WTC11 (cell line): ENCODE results near the gene CHPF. TPM values are rescaled to one million over a fixed set of nuclear protein-coding genes. Genes with fewer than 3 reads are reported as not detected.

Experiments used
- ATAC-seq: fragments of 200-7000 bp; cut with Tn5 transposase; 2 replicates; pipeline ENCODE4 v1.10.0; 2021; ENCODE audit warnings: mild to moderate bottlenecking, moderate library complexity
- CTCF ChIA-PET: fragments of 300-600 bp; sonication (Branson Sonifier 250); formaldehyde crosslinking; loops from one replicate; lab custom pipeline; 2021; ENCODE audit warnings: antibody characterized with exemption; lab: Charles Lee
- POLR2A ChIA-PET: fragments of 350-600 bp; sonication (Branson Sonifier 250); formaldehyde crosslinking; loops from one replicate; lab custom pipeline; 2021; ENCODE audit warnings: antibody characterized with exemption; lab: Charles Lee
- DNase-seq: peaks from one replicate; pipeline ENCODE4 v3.0.0; 2021; ENCODE audit warnings: low spot score
- H3K27ac Mint-ChIP-seq: 2 replicates; pipeline ENCODE4 v1.8.0; 2021; ENCODE audit warnings: mixed read lengths
- H3K27me3 Mint-ChIP-seq: 2 replicates; pipeline ENCODE4 v1.8.0; 2021; ENCODE audit warnings: low read depth, mild to moderate bottlenecking, moderate library complexity, mixed read lengths
- H3K36me3 Mint-ChIP-seq: 2 replicates; pipeline ENCODE4 v1.8.0; 2021; ENCODE audit warnings: mixed read lengths
- H3K4me1 Mint-ChIP-seq: 2 replicates; pipeline ENCODE4 v1.8.0; 2022; ENCODE audit warnings: mixed read lengths
- H3K4me3 Mint-ChIP-seq: 2 replicates; pipeline ENCODE4 v1.8.0; 2021; ENCODE audit warnings: mild to moderate bottlenecking, moderate library complexity, mixed read lengths
- H3K9me3 Mint-ChIP-seq: 2 replicates; pipeline ENCODE4 v1.8.0; 2021; ENCODE audit warnings: mixed read lengths
- ATF1 ChIP-seq: sonication (generic); formaldehyde crosslinking; IDR thresholded peaks from 2 replicates; pipeline ENCODE4 v1.8.1; 2023; ENCODE audit warnings: mild to moderate bottlenecking, moderate library complexity, missing genetic modification reagents
- CTCF ChIP-seq: fragments of 200-600 bp; IDR thresholded peaks from 2 replicates; pipeline ENCODE4 v1.8.0; 2022; ENCODE audit warnings: antibody characterized with exemption
- E2F1 ChIP-seq: sonication (generic); formaldehyde crosslinking; IDR thresholded peaks from 2 replicates; pipeline ENCODE4 v1.8.0; 2022; ENCODE audit warnings: mild to moderate bottlenecking, missing genetic modification reagents
- JAZF1 ChIP-seq: fragments of 250-450 bp; sonication (Bioruptor Pico); IDR thresholded peaks from 2 replicates; pipeline ENCODE4 v1.9.0; 2021; ENCODE audit warnings: moderate library complexity, mild to moderate bottlenecking, inconsistent platforms
- KAT7 ChIP-seq: sonication (generic); formaldehyde crosslinking; IDR thresholded peaks from 2 replicates; pipeline ENCODE4 v1.8.1; 2023; ENCODE audit warnings: missing genetic modification reagents, mild to moderate bottlenecking, borderline replicate concordance
- MXD4 ChIP-seq: fragments of 250-450 bp; sonication (Bioruptor Pico); IDR thresholded peaks from 2 replicates; pipeline ENCODE4 v1.8.0; 2021; ENCODE audit warnings: mild to moderate bottlenecking, moderate library complexity, borderline replicate concordance
- MYBL2 ChIP-seq: sonication (generic); formaldehyde crosslinking; IDR thresholded peaks from 2 replicates; pipeline ENCODE4 v1.8.1; 2023; ENCODE audit warnings: mild to moderate bottlenecking, moderate library complexity, missing genetic modification reagents
- OVOL2 ChIP-seq: fragments of 250-450 bp; sonication (Bioruptor Pico); IDR thresholded peaks from 2 replicates; pipeline ENCODE4 v1.9.0; 2021; ENCODE audit warnings: mild to moderate bottlenecking, borderline replicate concordance
- RORB ChIP-seq: fragments of 250-450 bp; sonication (Bioruptor Pico); IDR thresholded peaks from 2 replicates; pipeline ENCODE4 v1.9.0; 2021; ENCODE audit warnings: mild to moderate bottlenecking
- SP1 ChIP-seq: sonication (generic); formaldehyde crosslinking; conservative IDR thresholded peaks from 2 replicates; pipeline ENCODE4 v1.8.1; 2022; ENCODE audit warnings: missing genetic modification reagents
- ZNF121 ChIP-seq: sonication (generic); formaldehyde crosslinking; IDR thresholded peaks from 2 replicates; pipeline ENCODE4 v1.8.0; 2023; ENCODE audit warnings: missing genetic modification reagents
- ZNF281 ChIP-seq: sonication (generic); formaldehyde crosslinking; IDR thresholded peaks from 2 replicates; pipeline ENCODE4 v1.8.0; 2023; ENCODE audit warnings: mild to moderate bottlenecking, missing genetic modification reagents
- ZNF396 ChIP-seq: fragments of 250-450 bp; sonication (Bioruptor Pico); IDR thresholded peaks from 2 replicates; pipeline ENCODE4 v1.8.0; 2021; ENCODE audit warnings: mild to moderate bottlenecking, moderate library complexity, borderline replicate concordance
- ZNF532 ChIP-seq: fragments of 250-450 bp; sonication (Bioruptor Pico); IDR thresholded peaks from 2 replicates; pipeline ENCODE4 v1.9.0; 2021; ENCODE audit warnings: mild to moderate bottlenecking, borderline replicate concordance
- total RNA-seq: library from RNA; stranded (reverse); gene quantifications from 3 replicates; pipeline ENCODE4 v1.2.3, GENCODE V29; 2021
- TF ChIP-seq, protein P1 (sequence below): sonication (generic); formaldehyde crosslinking; IDR thresholded peaks from 2 replicates; pipeline ENCODE4 v1.8.1; 2022; ENCODE audit warnings: low read depth, mild to moderate bottlenecking, moderate library complexity, missing genetic modification reagents, borderline replicate concordance
- TF ChIP-seq, protein P2 (sequence below): sonication (generic); formaldehyde crosslinking; IDR thresholded peaks from 2 replicates; pipeline ENCODE4 v1.8.1; 2023; ENCODE audit warnings: mild to moderate bottlenecking, missing genetic modification reagents, moderate library complexity

Gene CHPF
- total RNA-seq, 1 experiment from 2014 or later, result 97.0 TPM

- ChIA-PET POLR2A (no interaction called here), CTCF (no interaction called here)
- no peak for TF ChIP-seq ZNF396 (CRISPR knock-in tag)
- TF ChIP-seq JAZF1 (CRISPR knock-in tag), result no peak
- TF ChIP-seq MYBL2 (CRISPR knock-in tag), result no peak
- TF ChIP-seq CTCF, result no peak
- no peak for TF ChIP-seq OVOL2
- TF ChIP-seq RORB (CRISPR knock-in tag), result no peak
- TF ChIP-seq, protein P1, sequence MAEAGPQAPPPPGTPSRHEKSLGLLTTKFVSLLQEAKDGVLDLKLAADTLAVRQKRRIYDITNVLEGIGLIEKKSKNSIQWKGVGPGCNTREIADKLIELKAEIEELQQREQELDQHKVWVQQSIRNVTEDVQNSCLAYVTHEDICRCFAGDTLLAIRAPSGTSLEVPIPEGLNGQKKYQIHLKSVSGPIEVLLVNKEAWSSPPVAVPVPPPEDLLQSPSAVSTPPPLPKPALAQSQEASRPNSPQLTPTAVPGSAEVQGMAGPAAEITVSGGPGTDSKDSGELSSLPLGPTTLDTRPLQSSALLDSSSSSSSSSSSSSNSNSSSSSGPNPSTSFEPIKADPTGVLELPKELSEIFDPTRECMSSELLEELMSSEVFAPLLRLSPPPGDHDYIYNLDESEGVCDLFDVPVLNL (CRISPR knock-in tag), result no peak
- no peak for TF ChIP-seq E2F1 (CRISPR knock-in tag)
- TF ChIP-seq ZNF532, result no peak
- TF ChIP-seq ZNF121 (CRISPR knock-in tag), result no peak
- no peak for TF ChIP-seq SP1 (CRISPR knock-in tag)
- TF ChIP-seq MXD4 (CRISPR knock-in tag), result no peak
- no peak for TF ChIP-seq ATF1 (CRISPR knock-in tag)
- TF ChIP-seq KAT7, result no peak
- TF ChIP-seq, protein P2, sequence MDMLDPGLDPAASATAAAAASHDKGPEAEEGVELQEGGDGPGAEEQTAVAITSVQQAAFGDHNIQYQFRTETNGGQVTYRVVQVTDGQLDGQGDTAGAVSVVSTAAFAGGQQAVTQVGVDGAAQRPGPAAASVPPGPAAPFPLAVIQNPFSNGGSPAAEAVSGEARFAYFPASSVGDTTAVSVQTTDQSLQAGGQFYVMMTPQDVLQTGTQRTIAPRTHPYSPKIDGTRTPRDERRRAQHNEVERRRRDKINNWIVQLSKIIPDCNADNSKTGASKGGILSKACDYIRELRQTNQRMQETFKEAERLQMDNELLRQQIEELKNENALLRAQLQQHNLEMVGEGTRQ (CRISPR knock-in tag), result no peak
- TF ChIP-seq ZNF281 (CRISPR knock-in tag), result no peak
- H3K9me3 Mint-ChIP-seq, result peaks cover 3% of the 10 kb centered on the region; the same call in 1 of the 2 replicates
- H3K27me3 Mint-ChIP-seq, result peaks cover 8% of the 10 kb centered on the region
- H3K4me3 Mint-ChIP-seq, result no peak overlapping the region
- no peaks in the 10 kb centered on the region for H3K36me3 Mint-ChIP-seq
- ATAC-seq, result no peak
- peaks cover 26% of the 10 kb centered on the region for H3K4me1 Mint-ChIP-seq
- DNase-seq, result no peak
- no peak overlapping the region for H3K27ac Mint-ChIP-seq
Measured at GRCh38 chr2:219592736-219593135, 49.1 kb upstream of the CHPF start.
